H1 (cell line): ENCODE data around the gene ACTL7A. TPM values are rescaled to one million over a fixed set of nuclear protein-coding genes. Genes with fewer than 3 reads are reported as not detected.

Source experiments
- BACH1 ChIP-seq: IDR thresholded peaks from 2 replicates; pipeline ENCODE4 v1.6.1; 2012; ENCODE audit warnings: low read length, improper control_type of control experiment
- BCL11A ChIP-seq, 2 experiments: IDR thresholded peaks; one replicate each; pipeline ENCODE4 v1.6.1; 2011; ENCODE audit warnings: low read depth in 2 of 2, low read length in 2 of 2, mild to moderate bottlenecking in 2 of 2
- CEBPB ChIP-seq: IDR thresholded peaks from 2 replicates; pipeline ENCODE4 v1.6.1; 2012; ENCODE audit warnings: low read depth, low read length
- FOSL1 ChIP-seq: IDR thresholded peaks from 2 replicates; pipeline ENCODE4 v1.6.1; 2011; ENCODE audit warnings: mild to moderate bottlenecking, low read depth, low read length, moderate library complexity; ENCODE audit not compliant: insufficient read depth
- GABPA ChIP-seq: IDR thresholded peaks from 2 replicates; pipeline ENCODE4 v1.6.1; 2011; ENCODE audit warnings: mild to moderate bottlenecking, low read length, moderate library complexity, borderline replicate concordance; ENCODE audit not compliant: insufficient read depth
- POU5F1 ChIP-seq: IDR thresholded peaks from 2 replicates; pipeline ENCODE4 v1.6.1; 2011; ENCODE audit warnings: low read depth, mild to moderate bottlenecking, low read length, moderate library complexity
- RNF2 ChIP-seq: fragments of 200-900, 300-1000 bp; sonication (generic); IDR thresholded peaks from 2 replicates; pipeline ENCODE4 v1.7.1; 2016; ENCODE audit warnings: borderline replicate concordance, low read depth, mild to moderate bottlenecking, antibody characterized with exemption, low read length; ENCODE audit not compliant: poor library complexity, severe bottlenecking; ENCODE audit errors: missing control alignments
- RXRA ChIP-seq: IDR thresholded peaks from 2 replicates; pipeline ENCODE4 v1.6.1; 2011; ENCODE audit warnings: low read depth, mild to moderate bottlenecking, low read length, moderate library complexity; ENCODE audit not compliant: insufficient read depth
- SIX5 ChIP-seq: IDR thresholded peaks from 2 replicates; pipeline ENCODE4 v1.6.1; 2011; ENCODE audit warnings: mild to moderate bottlenecking, low read depth, low read length
- TBP ChIP-seq: IDR thresholded peaks from 2 replicates; pipeline ENCODE4 v1.6.1; 2011; ENCODE audit warnings: low read depth, low read length, improper control_type of control experiment
- polyA plus RNA-seq, 7 experiments: library from polyadenylated mRNA; depleted of rRNA in 3 of 7; stranded (reverse) in 5 of 7; unstranded in 2 of 7; fragments of >200 nt in 5 of 7; fragments of 200-250 nt in 2 of 7; gene quantifications; 1 replicate in 5 of 7; 2 replicates in 1 of 7; 4 replicates in 1 of 7; pipeline versions ENCODE4 v1.2.1 to v1.2.3, GENCODE V29; 2011 to 2013; ENCODE audit warnings: missing spikeins in 2 of 7, mixed read lengths in 2 of 7
- total RNA-seq: library from RNA; stranded (reverse); fragmentation: NEBNext Ultra II Directional; extraction: Animal tissue kit (Norgen Biotek cat#: 25700); gene quantifications from 2 replicates; pipeline ENCODE4 v1.2.1, GENCODE V29; 2021
- TF ChIP-seq, protein P1 (sequence below): fragments of 300-600 bp; sonication (generic); IDR thresholded peaks from 2 replicates; pipeline ENCODE4 v1.7.1; 2012; ENCODE audit warnings: low read length, moderate library complexity, mild to moderate bottlenecking, inconsistent platforms; ENCODE audit not compliant: insufficient replicate concordance

Gene ACTL7A
- total and polyA plus RNA-seq, 2 of the 8 experiments (the other 6 are each of a cell fraction or from before 2014, with no cell fraction given): not detected

DNA sequence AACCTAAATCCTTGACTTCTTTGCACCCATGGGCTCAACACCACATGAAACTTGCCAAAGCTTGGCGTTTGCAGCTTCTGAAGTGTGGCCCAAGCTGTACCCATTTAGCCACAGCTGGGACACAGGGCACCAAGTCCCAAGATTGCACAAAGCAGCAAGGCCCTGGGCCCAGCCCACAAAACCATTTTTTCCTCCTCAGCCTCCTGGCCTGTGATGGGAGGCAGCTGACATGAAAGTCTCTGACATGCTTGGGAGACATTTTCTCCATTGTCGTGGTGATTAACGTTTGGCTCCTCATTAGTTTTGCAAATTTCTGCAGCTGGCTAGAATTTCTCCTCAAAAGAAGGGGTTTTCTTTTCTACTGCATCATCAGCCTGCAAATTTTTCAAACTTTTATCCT, 38.2 kb upstream of the ACTL7A start (continued):
- TF ChIP-seq, protein P1, sequence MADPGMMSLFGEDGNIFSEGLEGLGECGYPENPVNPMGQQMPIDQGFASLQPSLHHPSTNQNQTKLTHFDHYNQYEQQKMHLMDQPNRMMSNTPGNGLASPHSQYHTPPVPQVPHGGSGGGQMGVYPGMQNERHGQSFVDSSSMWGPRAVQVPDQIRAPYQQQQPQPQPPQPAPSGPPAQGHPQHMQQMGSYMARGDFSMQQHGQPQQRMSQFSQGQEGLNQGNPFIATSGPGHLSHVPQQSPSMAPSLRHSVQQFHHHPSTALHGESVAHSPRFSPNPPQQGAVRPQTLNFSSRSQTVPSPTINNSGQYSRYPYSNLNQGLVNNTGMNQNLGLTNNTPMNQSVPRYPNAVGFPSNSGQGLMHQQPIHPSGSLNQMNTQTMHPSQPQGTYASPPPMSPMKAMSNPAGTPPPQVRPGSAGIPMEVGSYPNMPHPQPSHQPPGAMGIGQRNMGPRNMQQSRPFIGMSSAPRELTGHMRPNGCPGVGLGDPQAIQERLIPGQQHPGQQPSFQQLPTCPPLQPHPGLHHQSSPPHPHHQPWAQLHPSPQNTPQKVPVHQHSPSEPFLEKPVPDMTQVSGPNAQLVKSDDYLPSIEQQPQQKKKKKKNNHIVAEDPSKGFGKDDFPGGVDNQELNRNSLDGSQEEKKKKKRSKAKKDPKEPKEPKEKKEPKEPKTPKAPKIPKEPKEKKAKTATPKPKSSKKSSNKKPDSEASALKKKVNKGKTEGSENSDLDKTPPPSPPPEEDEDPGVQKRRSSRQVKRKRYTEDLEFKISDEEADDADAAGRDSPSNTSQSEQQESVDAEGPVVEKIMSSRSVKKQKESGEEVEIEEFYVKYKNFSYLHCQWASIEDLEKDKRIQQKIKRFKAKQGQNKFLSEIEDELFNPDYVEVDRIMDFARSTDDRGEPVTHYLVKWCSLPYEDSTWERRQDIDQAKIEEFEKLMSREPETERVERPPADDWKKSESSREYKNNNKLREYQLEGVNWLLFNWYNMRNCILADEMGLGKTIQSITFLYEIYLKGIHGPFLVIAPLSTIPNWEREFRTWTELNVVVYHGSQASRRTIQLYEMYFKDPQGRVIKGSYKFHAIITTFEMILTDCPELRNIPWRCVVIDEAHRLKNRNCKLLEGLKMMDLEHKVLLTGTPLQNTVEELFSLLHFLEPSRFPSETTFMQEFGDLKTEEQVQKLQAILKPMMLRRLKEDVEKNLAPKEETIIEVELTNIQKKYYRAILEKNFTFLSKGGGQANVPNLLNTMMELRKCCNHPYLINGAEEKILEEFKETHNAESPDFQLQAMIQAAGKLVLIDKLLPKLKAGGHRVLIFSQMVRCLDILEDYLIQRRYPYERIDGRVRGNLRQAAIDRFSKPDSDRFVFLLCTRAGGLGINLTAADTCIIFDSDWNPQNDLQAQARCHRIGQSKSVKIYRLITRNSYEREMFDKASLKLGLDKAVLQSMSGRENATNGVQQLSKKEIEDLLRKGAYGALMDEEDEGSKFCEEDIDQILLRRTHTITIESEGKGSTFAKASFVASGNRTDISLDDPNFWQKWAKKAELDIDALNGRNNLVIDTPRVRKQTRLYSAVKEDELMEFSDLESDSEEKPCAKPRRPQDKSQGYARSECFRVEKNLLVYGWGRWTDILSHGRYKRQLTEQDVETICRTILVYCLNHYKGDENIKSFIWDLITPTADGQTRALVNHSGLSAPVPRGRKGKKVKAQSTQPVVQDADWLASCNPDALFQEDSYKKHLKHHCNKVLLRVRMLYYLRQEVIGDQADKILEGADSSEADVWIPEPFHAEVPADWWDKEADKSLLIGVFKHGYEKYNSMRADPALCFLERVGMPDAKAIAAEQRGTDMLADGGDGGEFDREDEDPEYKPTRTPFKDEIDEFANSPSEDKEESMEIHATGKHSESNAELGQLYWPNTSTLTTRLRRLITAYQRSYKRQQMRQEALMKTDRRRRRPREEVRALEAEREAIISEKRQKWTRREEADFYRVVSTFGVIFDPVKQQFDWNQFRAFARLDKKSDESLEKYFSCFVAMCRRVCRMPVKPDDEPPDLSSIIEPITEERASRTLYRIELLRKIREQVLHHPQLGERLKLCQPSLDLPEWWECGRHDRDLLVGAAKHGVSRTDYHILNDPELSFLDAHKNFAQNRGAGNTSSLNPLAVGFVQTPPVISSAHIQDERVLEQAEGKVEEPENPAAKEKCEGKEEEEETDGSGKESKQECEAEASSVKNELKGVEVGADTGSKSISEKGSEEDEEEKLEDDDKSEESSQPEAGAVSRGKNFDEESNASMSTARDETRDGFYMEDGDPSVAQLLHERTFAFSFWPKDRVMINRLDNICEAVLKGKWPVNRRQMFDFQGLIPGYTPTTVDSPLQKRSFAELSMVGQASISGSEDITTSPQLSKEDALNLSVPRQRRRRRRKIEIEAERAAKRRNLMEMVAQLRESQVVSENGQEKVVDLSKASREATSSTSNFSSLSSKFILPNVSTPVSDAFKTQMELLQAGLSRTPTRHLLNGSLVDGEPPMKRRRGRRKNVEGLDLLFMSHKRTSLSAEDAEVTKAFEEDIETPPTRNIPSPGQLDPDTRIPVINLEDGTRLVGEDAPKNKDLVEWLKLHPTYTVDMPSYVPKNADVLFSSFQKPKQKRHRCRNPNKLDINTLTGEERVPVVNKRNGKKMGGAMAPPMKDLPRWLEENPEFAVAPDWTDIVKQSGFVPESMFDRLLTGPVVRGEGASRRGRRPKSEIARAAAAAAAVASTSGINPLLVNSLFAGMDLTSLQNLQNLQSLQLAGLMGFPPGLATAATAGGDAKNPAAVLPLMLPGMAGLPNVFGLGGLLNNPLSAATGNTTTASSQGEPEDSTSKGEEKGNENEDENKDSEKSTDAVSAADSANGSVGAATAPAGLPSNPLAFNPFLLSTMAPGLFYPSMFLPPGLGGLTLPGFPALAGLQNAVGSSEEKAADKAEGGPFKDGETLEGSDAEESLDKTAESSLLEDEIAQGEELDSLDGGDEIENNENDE: no peak
- TF ChIP-seq FOSL1 (no peak), GABPA (no peak), RXRA (no peak), RNF2 (no peak), POU5F1 (no peak), TBP (no peak), BCL11A (IDR thresholded peaks at IDR 0.05; ENCODE audit: low read depth in 2 of 2, low read length in 2 of 2) (no peak), BACH1 (no peak), CEBPB (no peak), SIX5 (no peak)
